Stimulated activated CD4-positive, alpha-beta T cell treated with anti-CD3 and anti-CD28 coated beads, TNF-alpha, amount 100 ng/mL, for 24 hours (primary cell): ENCODE results near the gene MYBPC2.
"Not testable (repeated sequence)": the region's sequence is repeated elsewhere in the genome, so short reads cannot be mapped to it uniquely, and the experiment has no call there.

Experiments
- DNase-seq, 3 experiments: peaks; one replicate each; pipeline ENCODE4 v3.0.0-alpha.2; 2020; ENCODE audit warnings: low read depth in 3 of 3

MYBPC2 gene

GRCh38 chr19:50427997-50428425 lies 4.7 kb upstream of the MYBPC2 start:
- DNase-seq: peak in 1 of 3 experiments; percentile 42

- DNase-seq: no peak
These were observed 3.8 kb upstream of the MYBPC2 start for GRCh38 chr19:50428772-50429463.

GRCh38 chr19:50430888-50431342 lies 1.8 kb upstream of the MYBPC2 start:
- DNase-seq: no peak

GRCh38 chr19:50431343-50432220 lies 1.1 kb upstream of the MYBPC2 start:
- peak; percentile 77 to 85 (median 84) for DNase-seq

GRCh38 chr19:50433201-50434180 lies 799 bp downstream of the MYBPC2 start:
- DNase-seq: no peak

- DNase-seq: no peak
These were observed 1.8 kb downstream of the MYBPC2 start for GRCh38 chr19:50434525-50434924.

- no peak for DNase-seq
These were observed 2.5 kb downstream of the MYBPC2 start for GRCh38 chr19:50435221-50435620.

- no peak for DNase-seq
These were observed 2.9 kb downstream of the MYBPC2 start for GRCh38 chr19:50435627-50436026.

- no peak for DNase-seq
These were observed 5.3 kb downstream of the MYBPC2 start for GRCh38 chr19:50437862-50438449.

GRCh38 chr19:50439130-50439529 lies 6.4 kb downstream of the MYBPC2 start:
- not testable (repeated sequence) for DNase-seq

GRCh38 chr19:50444059-50444458 lies 11.4 kb downstream of the MYBPC2 start:
- no peak for DNase-seq

GRCh38 chr19:50447053-50447452 lies 14.4 kb downstream of the MYBPC2 start:
- DNase-seq: no peak

- no peak for DNase-seq
These were observed 15.1 kb downstream of the MYBPC2 start for GRCh38 chr19:50447750-50448149.

GRCh38 chr19:50449236-50449899 lies 16.7 kb downstream of the MYBPC2 start:
- no peak for DNase-seq

- no peak for DNase-seq
These were observed 17.9 kb downstream of the MYBPC2 start for GRCh38 chr19:50450369-50451222.

GRCh38 chr19:50451223-50451534 lies 18.5 kb downstream of the MYBPC2 start:
- DNase-seq: no peak

- no peak for DNase-seq
These were observed 20.6 kb downstream of the MYBPC2 start for GRCh38 chr19:50453243-50453642.

- DNase-seq: no peak
These were observed 23.3 kb downstream of the MYBPC2 start for GRCh38 chr19:50455992-50456391.

GRCh38 chr19:50457300-50457699 lies 24.6 kb downstream of the MYBPC2 start:
- DNase-seq: no peak
